DND-41 (cell line): ENCODE measurements around the gene MAP3K10.

Experiments used
- ATAC-seq: fragments of 200-7000 bp; cut with Tn5 transposase; 3 replicates; pipeline ENCODE4 v1.9.1; 2021; ENCODE audit warnings: low read depth; ENCODE audit not compliant: insufficient read depth
- DNase-seq: peaks from one replicate; pipeline ENCODE4 v3.0.0-alpha.2; 2020
- H2AFZ ChIP-seq: 2 replicates; pipeline ENCODE4 v1.6.0; 2012; ENCODE audit warnings: low read depth, low read length
- H3K27ac ChIP-seq: 2 replicates; pipeline ENCODE4 v1.5.1; 2012; ENCODE audit warnings: low read length, inconsistent platforms
- H3K27me3 ChIP-seq: fragments of 200-600 bp; sonication (generic); 2 replicates; pipeline ENCODE4 v1.6.0; 2012; ENCODE audit warnings: low read length, mild to moderate bottlenecking, inconsistent platforms; ENCODE audit not compliant: insufficient read depth, poor library complexity
- H3K36me3 ChIP-seq: 2 replicates; pipeline ENCODE4 v1.5.1; 2012; ENCODE audit warnings: low read length, inconsistent platforms; ENCODE audit not compliant: insufficient read depth
- H3K4me1 ChIP-seq: 2 replicates; pipeline ENCODE4 v1.5.1; 2012; ENCODE audit warnings: mild to moderate bottlenecking, low read length; ENCODE audit not compliant: insufficient read depth
- H3K4me2 ChIP-seq: 2 replicates; pipeline ENCODE4 v1.6.0; 2012; ENCODE audit warnings: mild to moderate bottlenecking, moderate library complexity, low read length, inconsistent platforms; ENCODE audit not compliant: insufficient read depth
- H3K4me3 ChIP-seq, 2 experiments: fragments of 200-600 bp in 1 of 2; shearing (Covaris generic) in 1 of 2; 2 replicates each; pipeline ENCODE4 v1.5.1; 2012 to 2016; ENCODE audit warnings: inconsistent platforms in 2 of 2, low read length in 2 of 2, mild to moderate bottlenecking in 2 of 2, low read depth in 1 of 2, moderate library complexity in 1 of 2
- H3K79me2 ChIP-seq: 2 replicates; pipeline ENCODE4 v1.6.0; 2012; ENCODE audit warnings: low read length, inconsistent platforms; ENCODE audit not compliant: insufficient read depth
- H3K9ac ChIP-seq: 2 replicates; pipeline ENCODE4 v1.6.0; 2012; ENCODE audit warnings: low read depth, mild to moderate bottlenecking, inconsistent platforms, low read length, moderate library complexity
- H3K9me3 ChIP-seq: 2 replicates; pipeline ENCODE4 v1.5.1; 2012; ENCODE audit warnings: low read length, moderate library complexity, mild to moderate bottlenecking, inconsistent platforms; ENCODE audit not compliant: insufficient read depth, severe bottlenecking
- H4K20me1 ChIP-seq: 2 replicates; pipeline ENCODE4 v1.6.0; 2012; ENCODE audit warnings: low read length; ENCODE audit not compliant: insufficient read depth
- EZH2 ChIP-seq: IDR thresholded peaks from 3 replicates; pipeline ENCODE4 v1.6.1; 2012; ENCODE audit warnings: borderline replicate concordance, low read depth, mild to moderate bottlenecking, moderate library complexity, low read length, inconsistent platforms; ENCODE audit not compliant: severe bottlenecking
- TF ChIP-seq, protein P1 (sequence below): IDR thresholded peaks from 2 replicates; pipeline ENCODE4 v1.5.1; 2012; ENCODE audit warnings: borderline replicate concordance, low read length, moderate library complexity, mild to moderate bottlenecking; ENCODE audit not compliant: poor library complexity, severe bottlenecking; ENCODE audit errors: extremely low read depth

MAP3K10 gene

DNA sequence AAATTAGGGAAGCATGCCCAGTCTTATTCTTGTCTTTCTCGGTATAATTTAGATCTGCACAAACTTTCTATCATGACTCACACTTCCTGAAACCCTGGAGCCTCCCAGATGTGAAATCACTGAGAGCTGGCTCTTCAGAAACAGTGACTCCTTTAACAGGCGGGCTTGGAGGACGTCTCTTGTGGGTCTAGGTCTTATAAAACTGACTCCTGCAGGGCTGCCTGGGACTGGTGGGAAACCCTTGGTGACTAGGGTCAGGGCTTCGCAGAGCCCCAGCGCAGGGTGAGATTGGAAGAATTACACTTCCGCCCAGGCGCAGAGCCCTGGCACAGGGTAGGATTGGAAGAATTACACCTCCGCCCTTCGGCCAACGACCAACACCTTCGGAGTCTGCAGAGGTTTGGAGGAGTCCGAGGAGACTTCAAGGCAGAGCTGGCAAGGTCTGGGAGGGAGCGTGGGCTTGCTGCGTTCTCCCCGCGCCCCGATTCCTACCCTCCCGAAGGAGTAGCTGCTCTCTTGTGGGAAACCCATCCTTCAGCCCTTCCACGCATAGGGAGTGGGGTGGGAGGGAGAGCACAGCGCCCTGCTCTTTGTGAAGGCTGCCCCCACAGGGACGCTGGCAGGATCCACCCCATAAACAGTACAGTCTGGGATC, 43.4 kb upstream of the MAP3K10 start:
- ATAC-seq = no peak
- Histone ChIP-seq H3K36me3 (no peaks in the 10 kb centered on the region), H3K9ac (no peak overlapping the region), H4K20me1 (no peaks in the 10 kb centered on the region), H3K27me3 (peaks cover 5% of the 10 kb centered on the region), H3K4me2 (no peak overlapping the region), H3K79me2 (no peaks in the 10 kb centered on the region), H2AFZ (no peak overlapping the region), H3K4me3 (no peak overlapping the region), H3K27ac (no peak overlapping the region), H3K4me1 (no peaks in the 10 kb centered on the region), H3K9me3 (no peaks in the 10 kb centered on the region)
- no peak for DNase-seq
- TF ChIP-seq, protein P1, sequence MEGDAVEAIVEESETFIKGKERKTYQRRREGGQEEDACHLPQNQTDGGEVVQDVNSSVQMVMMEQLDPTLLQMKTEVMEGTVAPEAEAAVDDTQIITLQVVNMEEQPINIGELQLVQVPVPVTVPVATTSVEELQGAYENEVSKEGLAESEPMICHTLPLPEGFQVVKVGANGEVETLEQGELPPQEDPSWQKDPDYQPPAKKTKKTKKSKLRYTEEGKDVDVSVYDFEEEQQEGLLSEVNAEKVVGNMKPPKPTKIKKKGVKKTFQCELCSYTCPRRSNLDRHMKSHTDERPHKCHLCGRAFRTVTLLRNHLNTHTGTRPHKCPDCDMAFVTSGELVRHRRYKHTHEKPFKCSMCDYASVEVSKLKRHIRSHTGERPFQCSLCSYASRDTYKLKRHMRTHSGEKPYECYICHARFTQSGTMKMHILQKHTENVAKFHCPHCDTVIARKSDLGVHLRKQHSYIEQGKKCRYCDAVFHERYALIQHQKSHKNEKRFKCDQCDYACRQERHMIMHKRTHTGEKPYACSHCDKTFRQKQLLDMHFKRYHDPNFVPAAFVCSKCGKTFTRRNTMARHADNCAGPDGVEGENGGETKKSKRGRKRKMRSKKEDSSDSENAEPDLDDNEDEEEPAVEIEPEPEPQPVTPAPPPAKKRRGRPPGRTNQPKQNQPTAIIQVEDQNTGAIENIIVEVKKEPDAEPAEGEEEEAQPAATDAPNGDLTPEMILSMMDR = no peak
- no peak for TF ChIP-seq EZH2

DNA sequence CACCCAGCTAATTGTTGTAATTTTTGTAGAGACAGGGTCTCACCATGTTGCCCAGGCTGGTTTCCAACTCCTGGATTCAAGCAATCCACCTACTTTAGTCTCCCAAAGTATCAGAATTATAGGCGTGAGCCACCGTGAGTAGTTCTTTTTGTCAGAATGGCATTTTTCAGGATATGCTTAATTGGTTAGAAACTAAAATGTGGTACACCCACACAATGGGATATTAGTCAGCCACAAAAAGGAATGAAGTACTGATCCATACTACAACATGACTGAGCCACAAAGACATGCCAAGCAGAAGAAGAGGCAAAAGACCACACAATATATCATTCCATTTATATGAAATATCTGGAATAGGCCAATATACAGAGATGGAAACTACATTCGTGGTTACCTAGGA, 41.7 kb upstream of the MAP3K10 start:
- H3K4me1 ChIP-seq = no peaks in the 10 kb centered on the region
- no peaks in the 10 kb centered on the region for H3K9me3 ChIP-seq
- no peak overlapping the region for H3K9ac ChIP-seq
- ATAC-seq = no peak
- H4K20me1 ChIP-seq = no peaks in the 10 kb centered on the region
- H3K27ac ChIP-seq = no peak overlapping the region
- no peak overlapping the region for H3K4me3 ChIP-seq
- no peaks in the 10 kb centered on the region for H3K79me2 ChIP-seq
- H3K4me2 ChIP-seq = no peak overlapping the region
- no peak for DNase-seq
- H3K27me3 ChIP-seq = no peaks in the 10 kb centered on the region
- H3K36me3 ChIP-seq = no peaks in the 10 kb centered on the region
- H2AFZ ChIP-seq = no peak overlapping the region
- TF ChIP-seq, protein P1 = no peak
- TF ChIP-seq EZH2 = no peak

DNA sequence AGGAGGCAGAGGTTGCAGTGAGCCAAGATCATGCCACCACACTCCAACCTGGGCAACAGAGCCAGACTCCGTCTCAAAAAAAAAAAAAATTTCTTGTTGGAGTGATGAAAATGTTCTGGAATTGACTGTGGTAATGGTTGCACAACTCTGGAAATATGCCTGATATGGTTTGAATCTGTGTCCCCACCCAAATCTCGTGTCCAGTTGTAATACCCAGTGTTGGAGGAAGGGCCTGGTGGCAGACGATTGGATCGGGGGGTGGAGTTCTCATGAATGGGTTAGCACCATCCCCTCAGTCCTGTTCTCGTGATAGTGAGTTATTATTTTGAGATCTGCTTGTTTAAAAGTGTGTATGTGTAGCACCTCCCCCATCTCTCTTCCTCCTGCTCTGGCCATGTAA, 41.1 kb upstream of the MAP3K10 start:
- no peak overlapping the region for H2AFZ ChIP-seq
- H3K27me3 ChIP-seq = no peaks in the 10 kb centered on the region
- no peak for DNase-seq
- H3K4me2 ChIP-seq = no peak overlapping the region
- H3K79me2 ChIP-seq = no peaks in the 10 kb centered on the region
- ATAC-seq = no peak
- H3K9ac ChIP-seq = no peak overlapping the region
- no peaks in the 10 kb centered on the region for H3K4me1 ChIP-seq
- no peak overlapping the region for H3K27ac ChIP-seq
- H3K4me3 ChIP-seq = no peak overlapping the region
- TF ChIP-seq, protein P1 = no peak
- no peak for TF ChIP-seq EZH2
- no peaks in the 10 kb centered on the region for H4K20me1 ChIP-seq
- no peaks in the 10 kb centered on the region for H3K36me3 ChIP-seq
- H3K9me3 ChIP-seq = no peaks in the 10 kb centered on the region
